HG03159 (cell line): ENCODE measurements around the gene POC1B.

Source experiments
- ATAC-seq: cut with Tn5 transposase; IDR thresholded peaks from one replicate; pipeline ENCODE4 v1.9.1; 2021; ENCODE audit warnings: mild to moderate bottlenecking, moderate library complexity; ENCODE audit not compliant: unreplicated experiment

The POC1B gene

DNA sequence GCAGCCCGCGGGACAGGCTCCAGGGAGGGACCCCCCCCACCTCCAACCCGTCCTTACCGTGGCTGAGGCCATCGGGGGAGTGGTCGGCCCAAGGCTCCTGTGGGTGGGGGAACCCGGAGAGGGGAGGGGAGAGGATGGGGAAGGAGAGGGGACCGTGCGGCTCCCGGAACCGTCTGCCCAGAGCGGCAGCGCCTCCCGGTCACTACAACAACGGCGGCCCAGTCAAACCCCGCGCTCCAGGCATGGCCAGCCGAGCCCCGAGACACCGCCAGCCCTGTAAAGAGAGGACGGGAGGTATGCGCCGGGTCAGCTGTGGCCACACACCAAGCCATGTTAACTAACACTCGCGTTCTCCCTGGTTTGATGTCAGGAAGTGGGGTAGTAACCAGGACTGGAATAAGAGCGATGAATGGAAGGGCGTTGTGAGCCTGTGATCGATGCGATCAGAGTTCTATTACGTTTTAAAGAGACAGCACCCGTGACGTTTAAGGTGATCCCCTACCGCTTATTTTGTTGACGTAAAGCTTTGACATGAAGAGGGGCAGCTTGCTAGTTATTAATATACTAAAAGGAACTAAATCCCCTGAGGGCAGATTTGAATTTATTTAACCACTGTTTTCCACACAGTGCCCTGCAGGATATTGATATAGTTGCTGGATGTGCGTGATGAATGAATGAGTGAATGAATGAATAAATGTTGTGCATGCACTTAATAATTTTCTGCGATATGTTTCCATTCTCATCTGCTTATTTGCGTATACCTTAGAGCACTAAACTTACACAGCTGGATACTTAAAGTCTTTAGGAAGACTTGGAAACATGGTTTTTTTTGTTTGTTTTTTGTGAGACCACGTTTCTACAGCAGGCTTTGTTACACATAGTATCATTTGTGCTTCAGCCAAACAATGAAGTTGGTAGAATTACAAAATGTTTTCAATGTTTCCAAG, at the start of gene POC1B:
POC1B (minus strand) TSS at position 224 of the 947 bp plus-strand sequence; CDS start at position 72, 152 bp downstream.
- peak; percentile 59 for ATAC-seq

DNA sequence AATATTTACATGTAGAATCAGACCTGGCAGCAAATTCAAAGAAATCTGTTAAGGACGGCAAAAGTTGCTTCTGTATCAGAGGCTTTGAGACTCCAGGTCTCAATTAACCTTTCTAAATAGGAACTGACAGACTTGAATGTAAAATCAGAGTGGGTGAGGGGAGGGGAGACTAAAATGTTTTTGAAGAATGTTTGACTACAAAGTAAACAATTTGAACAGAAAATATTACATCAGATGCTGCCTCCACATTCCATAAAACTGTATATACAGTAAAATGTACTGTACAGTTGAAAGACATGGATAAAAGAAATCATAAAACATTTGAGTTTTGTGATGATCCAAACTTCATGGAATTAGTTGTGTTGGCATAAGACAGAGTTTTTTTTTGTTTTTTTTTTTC, 49.5 kb upstream of the POC1B start:
- ATAC-seq = no peak

DNA sequence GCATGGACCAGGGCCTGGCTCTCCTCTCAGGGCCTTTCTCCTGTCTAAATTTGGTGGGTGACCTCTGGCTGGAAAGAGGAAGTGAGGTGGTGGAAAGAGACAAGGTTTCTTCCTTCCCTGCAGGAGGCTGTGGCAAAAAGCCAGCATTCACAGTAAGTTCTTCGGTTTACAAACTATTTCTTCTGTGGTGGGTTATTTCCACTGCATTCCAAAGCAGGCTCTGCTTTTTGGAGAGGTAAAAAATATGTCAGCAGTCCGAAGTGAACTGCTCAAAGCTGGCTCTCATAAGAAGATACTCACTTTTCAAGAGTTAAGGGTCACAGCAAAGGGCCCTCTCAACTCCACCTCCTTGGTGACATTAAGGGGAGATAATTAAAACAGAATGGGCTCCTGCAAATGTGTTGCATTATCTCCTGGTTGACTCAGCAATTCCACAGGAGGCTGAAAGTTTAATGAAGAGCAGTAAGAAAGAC, 48.9 kb upstream of the POC1B start:
- ATAC-seq = no peak

DNA sequence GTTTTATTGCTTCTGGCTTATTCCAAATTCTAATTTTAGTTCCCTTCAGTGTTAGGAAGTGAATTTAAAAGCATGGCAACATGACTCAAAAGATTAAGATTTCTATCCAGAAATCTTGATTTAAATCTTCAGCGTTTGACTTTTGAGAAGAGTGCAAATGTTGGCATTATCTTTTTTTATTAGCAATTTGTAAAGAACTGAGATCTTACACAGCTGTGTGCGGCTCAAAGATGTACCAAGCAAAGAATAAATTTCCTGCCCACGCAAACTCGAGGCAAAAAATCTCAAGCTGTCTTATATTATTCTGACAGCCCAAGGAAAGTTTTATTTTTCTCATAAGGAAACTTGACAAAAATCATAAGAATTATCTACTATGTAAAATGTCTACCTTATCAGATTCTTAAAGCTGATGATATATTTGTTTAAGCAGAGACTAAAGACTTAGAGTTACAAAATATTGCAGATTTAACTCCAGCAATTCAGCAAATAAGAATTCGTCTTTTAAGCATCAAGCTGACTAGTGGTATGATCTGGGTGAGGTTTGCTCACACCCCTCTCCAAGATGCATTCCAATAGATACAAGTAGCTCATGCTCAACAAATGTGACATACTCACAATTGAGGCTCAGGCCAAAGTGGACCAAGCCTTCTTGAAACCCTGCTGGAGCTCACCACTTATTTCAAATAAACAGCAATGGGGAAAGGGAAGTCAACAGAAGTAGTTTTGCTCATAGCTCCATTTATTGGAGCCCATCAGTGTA, 47.4 kb upstream of the POC1B start:
- ATAC-seq = no peak

DNA sequence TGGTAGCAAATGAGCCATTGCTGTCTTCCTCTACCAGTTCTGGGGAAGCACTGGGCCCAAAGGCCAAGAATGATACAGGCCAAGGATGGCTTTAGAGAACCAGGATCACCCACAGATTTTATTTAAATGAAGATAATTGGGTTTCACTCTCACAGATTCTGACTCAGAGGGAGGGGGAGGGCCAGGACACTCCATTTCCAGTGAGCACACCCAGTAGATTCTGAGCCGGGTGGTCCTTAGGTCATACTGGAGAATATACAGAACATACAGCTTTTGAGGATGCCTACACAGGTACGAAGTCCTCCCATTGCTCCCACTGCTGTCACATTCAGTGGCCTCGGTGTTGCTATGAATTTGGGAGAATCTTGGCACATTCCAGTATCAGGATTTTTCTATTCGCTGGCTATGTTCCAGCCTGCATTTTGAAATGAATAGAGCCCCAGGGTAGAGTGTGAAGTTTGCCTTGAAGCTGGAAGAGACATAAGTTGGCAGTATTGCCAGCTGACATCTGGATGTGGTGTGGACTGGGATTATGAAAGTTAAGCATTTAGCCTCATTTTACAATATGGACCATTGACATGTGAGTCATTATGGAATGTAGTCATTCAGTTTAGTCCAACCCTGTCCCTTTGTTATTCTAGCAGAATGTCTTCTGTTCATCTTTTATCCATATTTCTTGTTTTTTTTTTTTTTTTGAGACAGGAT, 45.8 kb upstream of the POC1B start:
- no peak for ATAC-seq

DNA sequence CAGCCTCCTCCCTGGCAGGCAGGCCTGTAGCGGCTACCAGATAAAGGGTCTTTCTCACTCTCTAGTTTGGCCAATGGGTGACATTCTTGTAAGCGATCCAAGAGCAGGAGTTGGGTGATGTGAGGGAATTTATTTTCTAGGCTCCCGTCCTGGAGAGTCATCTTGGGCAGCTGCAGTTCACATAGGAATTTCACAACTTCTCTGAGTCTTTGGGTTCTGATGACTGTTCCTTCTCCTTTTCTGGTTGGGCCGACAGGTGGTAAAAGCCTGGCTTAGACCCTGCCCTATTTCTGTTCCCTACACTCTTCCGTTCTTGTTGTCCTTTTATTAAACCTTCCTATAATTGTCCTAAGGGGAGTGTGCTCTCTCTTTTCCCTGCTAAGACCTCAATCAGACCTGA, 42.6 kb upstream of the POC1B start:
- ATAC-seq = no peak

DNA sequence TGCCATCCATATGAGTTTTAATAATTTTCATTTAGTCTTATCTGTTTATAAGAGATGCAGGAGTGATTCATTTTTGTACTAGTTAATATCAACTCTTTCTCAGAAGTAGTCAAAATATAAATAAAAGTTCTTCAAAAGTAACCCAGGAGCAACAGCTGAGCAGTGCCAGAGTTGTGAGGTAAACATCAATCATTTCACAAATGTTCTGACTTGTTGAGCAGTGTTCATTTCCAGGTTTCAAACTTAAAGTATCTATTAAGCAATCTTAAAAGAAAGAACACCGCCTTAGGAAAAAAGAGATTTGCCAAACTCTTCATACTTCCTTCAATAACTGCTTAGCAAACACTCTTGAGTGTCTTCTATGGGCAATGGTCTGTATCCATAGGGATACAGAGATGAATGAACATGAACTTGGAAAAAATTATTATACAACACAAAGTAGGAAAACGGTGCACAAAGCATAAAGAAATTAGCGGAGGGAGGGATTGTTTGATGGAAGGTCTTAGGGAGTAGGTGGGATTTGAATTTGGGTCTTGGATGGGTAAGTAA, 41.9 kb upstream of the POC1B start:
- no peak for ATAC-seq

DNA sequence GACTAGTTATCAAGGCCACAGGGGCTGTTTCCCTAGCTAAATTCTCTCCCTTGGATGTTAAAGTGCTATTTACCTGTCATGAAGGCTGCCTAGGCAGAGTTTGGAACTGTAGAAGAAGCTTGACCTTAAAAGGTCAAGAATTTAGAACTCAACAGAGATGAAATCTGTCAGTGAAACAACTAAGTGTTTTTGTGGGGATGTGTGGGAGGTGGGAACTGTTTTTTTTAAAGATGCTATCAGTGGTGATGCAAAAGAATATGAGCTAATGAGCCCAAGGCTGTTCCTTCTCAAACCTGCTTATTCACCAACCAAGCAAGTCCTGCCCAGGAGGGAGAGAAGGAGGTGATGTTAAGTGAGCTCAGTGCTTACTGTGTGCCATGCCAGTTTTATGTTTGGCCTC, 40.8 kb upstream of the POC1B start:
- no peak for ATAC-seq

DNA sequence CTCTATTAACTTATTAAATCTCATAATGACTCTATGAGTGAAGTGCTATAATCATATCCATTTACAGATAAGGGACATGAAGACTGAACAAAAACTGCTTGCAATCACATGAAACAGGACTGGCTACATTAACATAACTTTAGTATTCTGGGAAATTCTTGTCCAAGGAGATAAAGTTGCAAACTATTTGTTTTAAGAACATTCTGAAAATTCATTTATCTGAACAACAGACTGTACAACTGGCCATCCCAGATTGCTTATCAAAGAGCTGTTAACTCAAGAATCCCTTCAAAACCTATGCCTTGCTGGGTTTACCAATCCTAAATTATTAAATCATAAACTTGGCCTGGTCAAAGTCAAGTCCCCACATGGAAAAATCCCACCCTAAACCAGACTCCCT, 39.2 kb upstream of the POC1B start:
- no peak for ATAC-seq

DNA sequence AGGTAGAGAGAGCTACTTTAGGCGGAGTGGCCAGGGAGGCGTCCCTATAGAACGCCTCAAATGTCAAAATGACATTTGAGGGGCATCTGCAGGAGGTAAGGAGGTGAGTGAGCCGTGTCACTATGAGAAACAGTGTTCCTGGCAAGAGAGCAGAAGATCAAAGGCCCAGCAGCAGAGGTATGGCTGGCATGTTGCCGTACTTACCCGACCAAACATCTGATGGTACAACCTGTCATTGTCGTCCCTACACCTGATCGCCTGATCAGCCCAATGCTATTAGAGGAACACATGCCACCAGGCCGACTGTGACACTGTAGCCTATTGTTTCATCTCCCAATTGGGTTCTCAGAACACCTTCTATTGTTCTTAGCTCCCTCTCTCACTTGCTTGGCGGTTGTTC, 33.9 kb upstream of the POC1B start:
- ATAC-seq = no peak

DNA sequence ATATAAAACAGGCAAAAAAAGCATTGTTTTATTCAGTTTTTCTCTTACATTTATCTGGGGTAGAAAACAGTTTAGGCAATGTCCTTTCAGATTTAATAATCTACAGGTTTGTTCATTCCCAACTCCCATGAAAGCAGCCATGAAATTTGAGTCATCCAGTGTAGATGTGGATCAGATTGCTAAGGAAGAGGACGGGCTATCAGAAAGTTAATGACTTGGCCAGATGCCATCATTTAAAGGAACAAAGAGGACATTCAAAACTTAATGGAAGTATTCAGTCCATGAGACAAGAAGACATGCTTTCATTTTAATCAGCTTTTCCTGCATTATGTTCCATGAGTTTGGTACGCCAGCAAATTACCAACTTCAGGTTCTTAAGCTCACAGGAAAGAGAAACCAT, 31.1 kb upstream of the POC1B start:
- no peak for ATAC-seq

DNA sequence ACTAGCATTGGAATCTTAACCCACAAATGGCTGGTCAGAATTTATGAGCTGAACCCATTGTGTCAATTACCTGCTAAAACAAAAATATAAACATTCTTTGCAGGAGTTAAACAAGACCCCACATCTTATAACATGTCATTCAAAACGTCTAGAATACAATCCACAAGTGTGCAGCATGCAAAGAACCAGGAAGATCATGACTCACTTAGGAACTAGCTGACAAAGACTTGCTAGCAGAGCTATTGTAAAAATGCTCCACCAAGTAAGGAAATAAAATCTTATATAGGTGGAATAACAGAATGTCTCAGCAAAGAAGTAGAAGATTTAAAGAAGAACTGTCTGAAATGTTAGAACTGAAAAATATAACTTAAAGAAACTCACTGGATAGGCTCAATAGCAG, 26.5 kb upstream of the POC1B start:
- no peak for ATAC-seq

DNA sequence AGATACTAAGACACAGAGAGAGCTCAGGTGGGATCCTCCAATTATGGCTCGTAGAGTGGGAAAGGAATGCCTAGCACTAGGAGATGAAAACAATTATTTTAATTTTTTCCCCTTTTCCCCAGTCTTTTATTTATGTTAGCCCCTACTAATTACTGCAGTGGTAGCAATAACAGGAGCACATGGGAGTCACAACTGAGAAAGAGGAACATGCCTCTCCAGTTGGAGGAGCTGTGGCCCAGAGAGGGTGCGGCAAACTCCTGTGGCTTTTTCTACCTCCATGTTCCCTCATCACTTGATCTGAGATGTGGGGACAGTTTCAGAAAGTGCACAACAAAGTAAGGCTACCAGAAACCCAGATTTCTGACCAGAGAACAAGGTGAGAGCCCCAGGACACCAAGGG, 25.9 kb upstream of the POC1B start:
- ATAC-seq = no peak

DNA sequence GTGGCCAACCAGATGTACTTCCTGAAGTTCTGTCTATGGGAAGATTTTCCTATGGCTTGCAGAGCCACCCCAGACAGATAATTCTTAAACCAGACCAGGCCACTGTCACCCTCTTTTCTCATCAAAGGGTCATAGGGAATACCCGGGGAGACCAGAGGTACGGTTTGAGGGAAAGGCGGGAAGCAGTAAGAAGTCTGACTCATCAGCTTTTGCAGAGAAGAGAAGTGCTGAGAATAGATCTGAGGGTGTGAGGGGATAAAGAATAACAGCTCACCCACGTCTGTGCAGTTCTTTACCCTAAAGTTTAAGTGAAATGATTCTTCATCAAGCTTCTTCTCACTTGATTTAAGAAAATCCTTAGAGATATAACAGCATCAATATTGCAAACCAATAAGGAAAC, 21.3 kb upstream of the POC1B start:
- ATAC-seq = no peak

DNA sequence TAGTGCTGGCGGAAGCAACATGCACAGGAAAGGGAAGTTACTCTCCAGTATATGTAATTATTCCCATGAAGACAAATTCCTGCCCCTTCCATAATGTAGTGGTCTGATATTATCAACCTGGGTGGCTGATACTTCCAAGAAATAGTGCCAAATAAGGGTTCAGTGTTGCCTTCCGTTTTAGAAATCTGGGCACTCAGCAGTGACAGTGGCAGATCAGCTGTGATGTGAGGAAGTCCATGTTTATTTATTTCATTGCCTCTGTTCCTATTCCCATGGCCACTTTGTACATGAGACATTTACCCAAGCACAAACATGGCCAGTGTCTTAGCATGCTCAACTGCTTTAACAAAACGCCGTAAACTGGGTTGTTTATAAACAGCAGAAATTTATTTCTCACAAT, 20.3 kb upstream of the POC1B start:
- no peak for ATAC-seq

DNA sequence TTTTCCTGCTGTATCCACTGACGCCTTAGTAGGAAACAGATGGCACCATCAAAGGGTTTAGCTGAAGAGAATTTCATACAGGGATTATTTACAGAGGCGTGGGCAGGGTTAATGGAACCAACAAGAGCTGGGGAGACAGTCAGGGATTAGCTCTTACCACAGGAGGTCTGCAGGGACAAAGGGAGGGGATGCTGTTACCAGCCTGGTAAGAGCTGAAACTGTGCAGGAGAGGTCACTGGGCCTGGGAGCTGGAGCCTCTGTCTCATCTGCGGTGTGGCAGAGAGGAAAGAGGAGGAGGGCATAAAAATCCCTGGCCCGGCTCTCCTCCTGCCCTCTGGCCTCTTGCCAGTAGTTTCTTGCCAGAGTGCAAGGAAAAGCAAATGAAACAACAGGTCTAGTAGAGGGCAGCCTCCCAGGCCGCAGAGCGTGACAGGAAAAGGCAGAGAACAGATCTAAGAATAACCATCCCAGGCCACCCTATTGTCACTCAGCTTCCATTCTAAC, 18.9 kb upstream of the POC1B start:
- ATAC-seq = no peak

DNA sequence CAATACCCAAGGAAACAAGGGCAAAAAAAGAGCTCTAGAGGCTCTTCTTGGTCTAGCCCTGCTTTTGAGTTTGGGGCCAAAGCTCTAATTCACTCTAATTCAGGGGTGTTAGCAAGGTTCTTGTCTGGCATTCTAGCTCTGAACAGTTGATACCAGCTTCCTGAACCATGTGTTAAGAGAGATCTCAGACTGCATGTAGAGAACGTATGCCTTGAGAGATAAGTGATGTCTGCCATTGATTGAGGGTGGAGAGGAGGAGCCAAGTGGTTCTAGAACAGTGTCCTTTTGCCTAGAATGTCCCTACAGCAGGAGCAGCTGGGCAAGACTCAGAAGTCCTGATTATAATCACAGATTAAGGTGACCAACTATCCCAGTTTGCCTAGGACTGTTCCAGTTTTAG, 18.2 kb upstream of the POC1B start:
- no peak for ATAC-seq

DNA sequence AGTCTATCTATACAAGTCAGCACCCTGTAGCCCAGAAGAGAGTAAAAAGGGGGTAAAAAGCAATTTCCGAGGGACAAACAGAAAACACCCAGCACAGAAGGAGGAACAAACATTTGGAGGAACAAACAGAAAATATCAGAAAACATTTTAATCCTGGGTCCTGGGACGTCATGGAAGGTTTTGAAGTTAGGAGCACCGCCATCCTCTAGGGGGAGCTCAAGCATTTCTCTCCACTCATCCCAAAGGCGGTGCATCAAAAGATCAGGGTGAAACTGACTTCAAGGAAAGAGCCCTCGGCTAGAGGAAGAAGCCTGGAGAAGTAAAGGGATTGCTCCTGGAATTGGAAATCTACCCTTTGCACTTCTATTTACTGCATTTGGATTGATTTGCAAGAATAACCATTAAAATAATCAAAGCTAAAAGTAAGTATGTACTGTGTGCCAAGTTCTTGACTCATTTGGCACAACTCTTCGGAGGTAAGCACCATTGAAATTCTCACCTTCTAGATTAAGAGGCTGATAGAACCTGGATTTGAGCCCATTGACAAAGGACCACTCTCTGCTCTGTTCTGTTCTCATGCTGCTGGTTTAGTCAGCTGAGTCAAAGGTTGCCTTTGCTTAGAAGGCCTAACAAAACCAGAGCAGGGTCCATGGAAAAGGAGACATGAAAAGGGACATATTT, 17.2 kb upstream of the POC1B start:
- peak; percentile 80 for ATAC-seq

DNA sequence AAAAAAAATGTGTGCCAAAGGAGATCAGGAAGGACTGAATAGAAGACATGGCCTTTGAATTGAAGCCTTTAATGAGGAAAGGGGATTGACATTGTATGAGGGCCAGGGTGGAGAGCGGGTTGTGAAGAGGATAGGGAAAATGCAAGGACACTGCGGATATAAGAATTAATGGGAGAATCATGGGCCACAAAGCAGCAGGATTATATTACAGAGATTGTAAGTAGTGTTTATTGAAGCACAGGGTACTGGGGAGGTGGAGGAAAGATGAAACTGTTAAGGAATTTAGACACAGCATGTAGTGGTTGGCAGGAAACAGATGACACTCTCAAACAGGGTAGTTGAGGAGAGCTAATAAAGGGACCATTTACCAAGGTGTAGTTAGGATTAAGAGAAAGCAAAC, 16.4 kb upstream of the POC1B start:
- ATAC-seq = no peak

DNA sequence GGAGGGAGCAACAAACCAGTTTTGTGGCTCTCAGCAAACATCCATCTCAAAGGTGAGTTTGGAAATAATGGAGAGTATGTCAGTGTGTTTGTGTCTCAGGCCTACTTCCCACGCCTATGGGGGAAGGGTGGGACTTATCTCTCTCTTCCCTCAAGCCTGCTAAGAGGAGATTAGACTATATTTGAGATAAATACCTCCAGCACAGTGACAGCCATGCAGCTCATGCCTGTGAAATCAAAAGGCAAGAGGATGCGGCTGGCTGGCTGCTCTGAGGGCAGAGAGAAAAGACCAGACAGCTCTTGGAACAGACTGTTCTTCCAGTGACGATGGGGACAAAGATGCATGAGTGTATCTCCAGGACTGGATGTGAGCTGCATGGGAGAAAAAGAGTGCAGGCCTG, 14.7 kb upstream of the POC1B start:
- ATAC-seq = no peak
